ENCODE data around the gene TLE5. TPM values are rescaled to one million over a fixed set of nuclear protein-coding genes. Genes with fewer than 3 reads are reported as not detected.

The TLE5 gene
- total and polyA plus RNA-seq, 8 donors: 335 to 954 (median 788) TPM

DNA sequence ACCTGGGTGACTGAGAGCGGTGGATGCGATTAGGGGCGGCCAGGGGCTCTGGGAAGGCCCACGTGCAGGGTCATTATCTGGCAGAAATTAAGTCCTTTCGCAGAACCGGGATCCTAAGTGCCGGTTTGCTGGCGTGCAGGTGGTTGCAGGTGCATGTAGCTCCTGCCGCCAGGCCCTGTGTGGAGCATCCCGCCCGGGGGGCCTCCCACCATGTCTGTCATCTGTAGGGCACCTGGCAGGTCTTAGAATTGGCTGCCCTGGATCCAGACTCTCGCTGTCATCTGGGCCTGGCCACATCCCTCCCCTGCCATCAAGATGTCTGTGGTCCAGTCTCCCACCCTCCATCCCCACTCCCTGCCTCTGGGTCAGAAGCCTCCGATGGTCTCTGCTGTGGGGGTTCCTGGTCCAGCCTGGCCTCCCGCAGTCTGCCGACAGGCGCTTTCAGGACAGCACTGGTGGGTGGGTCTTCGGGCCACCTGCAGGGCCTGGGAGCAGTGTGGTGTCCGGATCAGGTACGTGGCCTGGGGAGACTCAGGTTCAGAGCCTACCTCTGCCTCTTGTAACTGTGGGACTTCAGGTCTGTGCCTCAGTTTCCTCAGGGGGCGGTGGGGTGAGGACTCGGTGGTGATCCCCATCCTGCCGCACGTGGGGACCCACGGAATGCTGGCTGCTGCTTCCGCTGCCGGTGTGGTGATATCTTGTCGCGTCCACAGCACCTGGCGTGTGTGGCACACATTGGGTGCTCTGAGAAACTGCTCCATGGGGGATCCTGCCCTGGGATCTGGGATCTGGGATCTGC, 37.3 kb upstream of the TLE5 start:
- Histone ChIP-seq H3K36me3 (no peaks in the 10 kb centered on the region), H3K27me3 (peaks cover 0 to 35% of the 10 kb centered on the region in 2 donors), H3K4me3 (peak overlapping the region in 1 of 2 donors; percentile 70), H3K27ac (peak overlapping the region; percentile 67 to 78), H3K9me3 (no peaks in the 10 kb centered on the region), H3K4me1 (peaks cover 46 to 81% of the 10 kb centered on the region in 2 donors)
- no peak for ATAC-seq
- TF ChIP-seq, protein P1, sequence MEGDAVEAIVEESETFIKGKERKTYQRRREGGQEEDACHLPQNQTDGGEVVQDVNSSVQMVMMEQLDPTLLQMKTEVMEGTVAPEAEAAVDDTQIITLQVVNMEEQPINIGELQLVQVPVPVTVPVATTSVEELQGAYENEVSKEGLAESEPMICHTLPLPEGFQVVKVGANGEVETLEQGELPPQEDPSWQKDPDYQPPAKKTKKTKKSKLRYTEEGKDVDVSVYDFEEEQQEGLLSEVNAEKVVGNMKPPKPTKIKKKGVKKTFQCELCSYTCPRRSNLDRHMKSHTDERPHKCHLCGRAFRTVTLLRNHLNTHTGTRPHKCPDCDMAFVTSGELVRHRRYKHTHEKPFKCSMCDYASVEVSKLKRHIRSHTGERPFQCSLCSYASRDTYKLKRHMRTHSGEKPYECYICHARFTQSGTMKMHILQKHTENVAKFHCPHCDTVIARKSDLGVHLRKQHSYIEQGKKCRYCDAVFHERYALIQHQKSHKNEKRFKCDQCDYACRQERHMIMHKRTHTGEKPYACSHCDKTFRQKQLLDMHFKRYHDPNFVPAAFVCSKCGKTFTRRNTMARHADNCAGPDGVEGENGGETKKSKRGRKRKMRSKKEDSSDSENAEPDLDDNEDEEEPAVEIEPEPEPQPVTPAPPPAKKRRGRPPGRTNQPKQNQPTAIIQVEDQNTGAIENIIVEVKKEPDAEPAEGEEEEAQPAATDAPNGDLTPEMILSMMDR (IDR thresholded peaks at IDR 0.05): no peak
- intact Hi-C loops (cut with DNase I): no loop called here
- peak in 1 of 4 donors; percentile 54 for DNase-seq

DNA sequence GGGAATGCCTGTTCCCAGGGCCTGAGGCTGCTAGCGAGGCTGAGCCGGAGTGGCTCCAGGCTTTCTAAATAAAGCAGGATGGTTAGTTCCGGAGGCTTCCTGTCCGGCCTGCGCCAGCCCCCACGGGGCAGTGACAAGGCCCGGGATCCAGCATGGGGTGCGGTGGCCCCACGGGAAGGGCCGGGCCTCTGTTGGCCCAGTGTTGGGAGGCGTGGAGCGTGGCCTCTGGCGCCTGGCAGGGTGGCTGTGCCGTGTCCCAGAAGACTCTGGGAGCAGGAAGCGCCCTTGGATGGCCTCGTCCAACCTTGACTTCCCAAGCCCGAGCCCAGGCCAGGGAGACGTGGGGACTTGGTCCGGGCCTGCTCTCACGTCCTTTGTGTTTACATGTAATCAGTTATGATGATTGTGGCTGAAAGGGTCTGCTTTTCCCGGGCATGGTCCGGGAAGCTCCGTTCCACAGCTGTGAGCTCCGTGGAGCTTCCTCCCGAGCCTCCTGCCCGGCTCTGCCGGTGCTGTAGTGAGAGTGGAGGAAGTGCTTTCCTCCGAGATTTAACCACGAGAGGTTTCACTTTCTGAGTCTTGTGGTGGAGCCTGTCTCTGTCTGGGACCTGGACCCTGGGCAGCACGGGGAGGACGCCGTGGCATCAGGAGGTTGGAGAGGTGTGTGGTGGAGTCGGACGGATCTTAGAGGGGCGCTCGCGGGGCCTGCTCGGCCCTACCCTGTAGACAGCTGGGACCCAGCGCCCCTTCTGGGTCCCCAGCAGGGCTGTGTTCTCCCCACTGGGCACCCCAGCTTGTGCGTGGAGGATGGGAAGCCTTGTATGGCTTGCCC, 36.4 kb upstream of the TLE5 start:
- peak overlapping the region; percentile 3 to 70 for H3K4me3 ChIP-seq
- no peaks in the 10 kb centered on the region for H3K9me3 ChIP-seq
- peak in 2 of 4 donors; percentile 33 to 86 for DNase-seq
- TF ChIP-seq, protein P1 (IDR thresholded peaks at IDR 0.05): no peak
- intact Hi-C loops (cut with DNase I): no loop called here
- peaks cover 41 to 75% of the 10 kb centered on the region in 2 donors for H3K4me1 ChIP-seq
- peak overlapping the region; percentile 67 to 78 for H3K27ac ChIP-seq
- ATAC-seq: peak; percentile 7
- peaks cover 0 to 38% of the 10 kb centered on the region in 2 donors for H3K27me3 ChIP-seq
- no peaks in the 10 kb centered on the region for H3K36me3 ChIP-seq

DNA sequence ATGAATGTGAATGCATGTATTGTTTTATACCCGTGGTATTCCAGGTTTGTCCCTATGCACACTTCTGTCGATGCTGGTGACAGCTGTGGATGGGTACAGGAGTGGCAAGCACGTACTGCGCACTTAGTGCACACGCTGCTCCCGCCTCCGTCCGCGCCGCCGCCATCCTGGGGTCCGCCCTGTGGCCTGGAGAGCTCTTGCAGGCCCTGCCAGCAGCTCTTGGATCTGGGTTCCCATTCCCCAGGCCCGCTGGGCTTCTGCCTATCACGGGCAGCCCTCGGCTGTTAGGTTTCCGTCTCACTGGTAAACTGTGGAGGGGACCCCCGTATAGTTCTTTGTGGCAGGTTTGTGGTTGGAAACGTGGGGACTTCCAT, 35.8 kb upstream of the TLE5 start:
- Histone ChIP-seq H3K27ac (peak overlapping the region; percentile 67 to 78), H3K9me3 (no peaks in the 10 kb centered on the region), H3K4me1 (peaks cover 38 to 71% of the 10 kb centered on the region in 2 donors), H3K36me3 (no peaks in the 10 kb centered on the region), H3K27me3 (peaks cover 0 to 44% of the 10 kb centered on the region in 2 donors), H3K4me3 (peak overlapping the region in 1 of 2 donors; percentile 70)
- ATAC-seq: no peak
- peak in 1 of 4 donors; percentile 77 for DNase-seq
- TF ChIP-seq, protein P1 (IDR thresholded peaks at IDR 0.05): no peak
- intact Hi-C loops (cut with DNase I): no loop called here

DNA sequence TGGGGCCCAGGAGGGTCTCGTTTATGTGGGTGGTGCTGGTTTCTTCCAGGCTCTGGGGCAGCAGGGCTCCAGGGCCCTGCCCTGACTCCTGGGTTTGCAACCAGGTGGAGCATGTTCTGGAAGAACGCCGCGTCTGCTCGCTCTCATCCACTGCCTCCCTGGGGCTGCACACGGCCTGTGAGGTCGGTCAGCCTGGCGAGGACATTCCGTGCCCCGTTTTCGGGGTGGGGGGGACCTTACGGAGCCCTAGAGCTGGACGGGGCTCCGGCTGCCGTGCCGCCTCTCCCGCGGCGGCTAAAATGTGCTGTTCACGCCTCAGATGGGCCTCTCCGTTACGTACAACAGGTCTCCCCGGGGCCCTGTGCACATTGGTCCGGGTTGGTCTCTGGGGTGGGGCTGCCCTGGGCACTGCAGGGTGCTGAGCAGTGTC, 35.2 kb upstream of the TLE5 start:
- no peaks in the 10 kb centered on the region for H3K9me3 ChIP-seq
- TF ChIP-seq, protein P1 (IDR thresholded peaks at IDR 0.05): no peak
- H3K4me1 ChIP-seq: peaks cover 38 to 65% of the 10 kb centered on the region in 2 donors
- DNase-seq (no peak), ATAC-seq (no peak)
- peak overlapping the region in 1 of 2 donors; percentile 70 for H3K4me3 ChIP-seq
- H3K36me3 ChIP-seq: no peaks in the 10 kb centered on the region
- peak overlapping the region; percentile 67 to 78 for H3K27ac ChIP-seq
- intact Hi-C loops (cut with DNase I): no loop called here
- H3K27me3 ChIP-seq: peaks cover 0 to 48% of the 10 kb centered on the region in 2 donors

DNA sequence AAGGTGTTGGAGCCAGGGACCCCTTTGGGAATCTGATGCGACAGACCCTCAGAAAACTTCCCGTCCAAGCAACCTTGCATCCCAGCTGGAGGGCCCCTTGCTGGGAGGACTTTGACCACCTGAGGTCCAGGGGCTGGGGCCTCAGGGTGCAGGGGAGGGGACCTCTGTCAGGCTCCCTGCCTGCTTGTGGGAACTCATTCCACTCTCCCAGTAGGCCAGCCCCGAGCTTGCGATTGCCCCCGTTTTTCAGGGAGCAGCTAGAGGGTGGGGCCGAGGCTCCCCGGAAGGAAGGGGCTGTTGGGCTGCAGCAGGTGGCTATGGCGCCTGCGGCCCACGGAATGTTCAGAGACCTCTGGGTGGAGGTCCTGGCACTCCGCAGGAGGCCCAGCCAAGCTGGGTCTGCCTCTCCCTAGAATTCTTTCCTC, 34.6 kb upstream of the TLE5 start:
- intact Hi-C loops (cut with DNase I): no loop called here
- H3K4me3 ChIP-seq: peak overlapping the region in 1 of 2 donors; percentile 70

More for the DNA sequence above, 34.6 kb upstream of the TLE5 start:
- TF ChIP-seq, protein P1 (IDR thresholded peaks at IDR 0.05): no peak
- Histone ChIP-seq H3K36me3 (no peaks in the 10 kb centered on the region), H3K9me3 (no peaks in the 10 kb centered on the region), H3K27ac (peak overlapping the region; percentile 67 to 78), H3K27me3 (peaks cover 0 to 48% of the 10 kb centered on the region in 2 donors), H3K4me1 (peaks cover 38 to 60% of the 10 kb centered on the region in 2 donors)
- ATAC-seq (no peak), DNase-seq (no peak)
